H7 (cell line): ENCODE measurements around the gene FGF14. TPM values are rescaled to one million over a fixed set of nuclear protein-coding genes. Genes with fewer than 3 reads are reported as not detected.

Experiments used
- DNase-seq: peaks from one replicate; pipeline ENCODE4 v3.0.0; 2012
- H3K27me3 ChIP-seq: 2 replicates; pipeline ENCODE4 v1.6.0; 2011; ENCODE audit warnings: mild to moderate bottlenecking, low read length; ENCODE audit not compliant: control insufficient read depth, insufficient read depth
- H3K36me3 ChIP-seq: replicated peaks from 2 replicates; pipeline ENCODE4 v1.5.1; 2011; ENCODE audit warnings: low read length; ENCODE audit not compliant: control insufficient read depth, insufficient read depth
- H3K4me3 ChIP-seq: 2 replicates; pipeline ENCODE4 v1.5.1; 2011; ENCODE audit warnings: low read depth, mild to moderate bottlenecking, control low read depth, low read length, moderate library complexity; ENCODE audit not compliant: insufficient read depth
- total RNA-seq: library from RNA; depleted of rRNA; stranded (reverse); fragments of >200 nt; shearing (Covaris generic); gene quantifications from 2 replicates; pipeline ENCODE4 v1.2.3, GENCODE V29; 2014

Gene FGF14
- total RNA-seq, 1 experiment from 2014 or later = 0.73 TPM

GRCh38 chr13:101746513-101746912, 655.3 kb downstream of the FGF14 start:
- Histone ChIP-seq H3K4me3 (no peak overlapping the region), H3K27me3 (no peaks in the 10 kb centered on the region), H3K36me3 (no peaks in the 10 kb centered on the region)
- no peak for DNase-seq

DNA sequence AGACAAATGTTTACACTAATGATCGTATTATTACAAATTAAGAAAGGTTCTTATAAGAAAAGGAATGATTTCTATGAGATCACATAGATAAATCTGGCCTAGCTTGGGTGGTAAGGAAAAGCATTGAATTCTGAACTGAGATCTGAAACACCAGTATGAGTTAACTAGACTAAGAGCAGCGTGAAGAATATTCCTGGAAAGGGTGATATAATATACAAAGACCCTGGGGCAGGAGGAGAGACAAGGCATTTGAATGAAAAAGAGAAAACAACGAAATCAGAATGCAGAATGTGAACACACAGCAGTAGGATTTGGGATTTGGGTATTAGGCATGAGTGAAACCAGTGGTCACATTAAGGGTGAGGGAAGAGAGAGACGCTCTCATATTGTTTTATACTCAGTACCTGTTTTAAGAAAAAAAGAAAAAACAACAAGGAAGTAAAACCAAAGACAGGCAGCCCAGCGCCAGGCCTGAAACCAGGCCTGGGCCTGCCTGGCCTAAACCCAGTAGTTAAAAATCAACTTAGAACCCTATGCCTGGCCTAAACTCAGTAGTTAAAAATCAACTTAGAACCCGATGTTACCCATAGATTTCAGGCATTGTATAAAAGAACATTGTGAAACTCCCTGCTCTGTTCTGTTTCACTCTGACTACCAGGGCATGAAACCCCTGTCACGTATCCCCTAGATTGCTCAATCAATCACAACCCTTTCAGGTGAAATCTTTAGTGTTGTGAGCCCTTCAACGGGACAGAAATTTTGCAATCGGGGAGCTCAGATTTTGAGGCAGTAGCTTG, 662.3 kb downstream of the FGF14 start:
- Histone ChIP-seq H3K27me3 (no peaks in the 10 kb centered on the region), H3K4me3 (no peak overlapping the region)

GRCh38 chr13:101738336-101738735, 663.5 kb downstream of the FGF14 start:
- H3K4me3 ChIP-seq = no peak overlapping the region
- no peaks in the 10 kb centered on the region for H3K27me3 ChIP-seq
- no peak for DNase-seq
- no peaks in the 10 kb centered on the region for H3K36me3 ChIP-seq

More for the DNA sequence above, 662.3 kb downstream of the FGF14 start:
- no peaks in the 10 kb centered on the region for H3K36me3 ChIP-seq
- no peak for DNase-seq

- H3K4me3 ChIP-seq = no peak overlapping the region
- no peak for DNase-seq
- H3K27me3 ChIP-seq = no peaks in the 10 kb centered on the region
- H3K36me3 ChIP-seq = no peaks in the 10 kb centered on the region
Measured at GRCh38 chr13:101736566-101736965, 665.3 kb downstream of the FGF14 start.

GRCh38 chr13:101730420-101731000, 671.3 kb downstream of the FGF14 start:
- H3K36me3 ChIP-seq = no peaks in the 10 kb centered on the region
- DNase-seq = no peak
- H3K4me3 ChIP-seq = no peak overlapping the region
- H3K27me3 ChIP-seq = no peaks in the 10 kb centered on the region

GRCh38 chr13:101728615-101729014, 673.2 kb downstream of the FGF14 start:
- no peak overlapping the region for H3K4me3 ChIP-seq
- DNase-seq = no peak

GRCh38 chr13:101728021-101728420, 673.8 kb downstream of the FGF14 start:
- H3K36me3 ChIP-seq = no peaks in the 10 kb centered on the region
- no peaks in the 10 kb centered on the region for H3K27me3 ChIP-seq
- no peak for DNase-seq
- H3K4me3 ChIP-seq = no peak overlapping the region

More at GRCh38 chr13:101728615-101729014, 673.2 kb downstream of the FGF14 start:
- Histone ChIP-seq H3K27me3 (no peaks in the 10 kb centered on the region), H3K36me3 (no peaks in the 10 kb centered on the region)

DNA sequence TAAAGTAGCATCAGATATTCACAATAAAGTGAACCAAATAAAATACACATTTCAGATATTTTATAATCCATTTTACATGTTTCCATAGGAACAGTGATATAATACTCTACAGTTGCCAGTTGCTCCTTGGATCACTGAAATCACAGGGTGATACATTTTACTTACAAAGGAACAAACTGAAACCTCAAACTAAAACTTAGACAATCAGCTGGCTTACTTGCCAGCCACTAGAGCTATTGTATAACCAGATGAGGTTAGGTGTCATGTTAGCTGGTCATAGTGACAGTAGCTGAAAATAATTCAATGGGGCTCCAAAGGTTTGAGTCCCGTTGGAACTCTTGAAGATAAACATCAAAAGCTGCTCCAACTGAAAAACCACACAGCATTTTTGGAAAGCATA, 674.7 kb downstream of the FGF14 start:
- no peak for DNase-seq
- no peaks in the 10 kb centered on the region for H3K36me3 ChIP-seq
- no peak overlapping the region for H3K4me3 ChIP-seq
- no peaks in the 10 kb centered on the region for H3K27me3 ChIP-seq

GRCh38 chr13:101726681-101727080, 675.2 kb downstream of the FGF14 start:
- no peaks in the 10 kb centered on the region for H3K27me3 ChIP-seq
- no peak for DNase-seq
- H3K36me3 ChIP-seq = no peaks in the 10 kb centered on the region
- no peak overlapping the region for H3K4me3 ChIP-seq

GRCh38 chr13:101718496-101718895, 683.4 kb downstream of the FGF14 start:
- Histone ChIP-seq H3K36me3 (no peaks in the 10 kb centered on the region), H3K4me3 (no peak overlapping the region), H3K27me3 (no peaks in the 10 kb centered on the region)
- no peak for DNase-seq

DNA sequence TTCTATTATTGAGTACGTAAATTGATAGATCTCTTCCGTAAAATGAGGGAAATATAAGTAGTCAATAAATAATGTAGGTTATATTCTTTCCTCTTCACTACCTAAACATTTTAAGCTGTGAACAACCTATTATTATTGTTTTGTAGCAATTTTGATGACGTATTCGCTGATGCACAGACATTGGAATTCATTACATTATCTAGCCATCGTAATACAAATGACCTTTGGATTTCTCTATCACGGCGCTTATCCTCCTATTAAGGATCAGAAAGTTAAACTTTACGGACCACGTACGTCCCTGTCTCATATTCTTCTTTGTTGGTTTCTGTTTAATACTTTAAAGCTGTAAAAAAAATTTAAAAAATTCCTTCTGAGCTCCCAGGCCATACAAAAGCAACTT, 684.5 kb downstream of the FGF14 start:
- Histone ChIP-seq H3K27me3 (no peaks in the 10 kb centered on the region), H3K4me3 (no peak overlapping the region), H3K36me3 (no peaks in the 10 kb centered on the region)
- DNase-seq = no peak

GRCh38 chr13:101714195-101714594, 687.7 kb downstream of the FGF14 start:
- DNase-seq = no peak
- Histone ChIP-seq H3K36me3 (no peaks in the 10 kb centered on the region), H3K4me3 (no peak overlapping the region), H3K27me3 (no peaks in the 10 kb centered on the region)

- Histone ChIP-seq H3K36me3 (no peaks in the 10 kb centered on the region), H3K27me3 (no peaks in the 10 kb centered on the region), H3K4me3 (no peak overlapping the region)
- no peak for DNase-seq
Measured at GRCh38 chr13:101712026-101712348, 689.9 kb downstream of the FGF14 start.

DNA sequence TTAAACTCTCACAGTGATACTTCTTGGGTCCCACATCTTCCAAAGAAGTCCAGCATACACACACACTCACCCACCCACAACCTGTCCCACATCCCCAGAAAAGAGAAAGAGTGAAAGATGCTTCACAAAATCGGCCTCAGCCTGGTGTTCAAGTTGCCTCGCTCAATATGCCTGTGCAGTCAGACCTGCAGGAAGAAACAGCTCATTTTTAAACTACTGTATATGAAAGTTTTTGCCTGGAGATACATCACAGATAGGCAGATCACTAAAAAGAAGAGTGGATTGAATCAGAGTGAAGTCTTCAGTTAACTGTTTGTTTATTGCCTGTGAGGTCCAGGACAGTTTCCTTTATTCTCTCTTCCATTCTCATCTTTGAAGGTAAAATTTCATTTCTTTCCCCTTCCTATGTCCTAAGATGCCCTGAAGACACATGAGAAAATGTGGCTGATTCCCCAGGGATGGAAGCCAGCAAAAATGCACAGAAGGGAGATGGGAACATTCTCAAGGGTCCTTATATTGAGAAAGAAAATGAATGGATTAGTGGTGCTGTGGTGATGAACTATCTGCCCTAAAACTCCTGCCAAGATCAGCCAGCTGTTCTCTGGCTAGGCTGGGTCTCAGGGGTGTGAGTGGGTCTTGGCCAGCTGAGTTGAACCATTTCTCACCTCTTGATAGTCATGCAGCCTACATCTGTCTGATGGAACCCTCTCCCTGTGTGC, 690.4 kb downstream of the FGF14 start:
- no peak overlapping the region for H3K4me3 ChIP-seq
- H3K27me3 ChIP-seq = no peaks in the 10 kb centered on the region
- no peaks in the 10 kb centered on the region for H3K36me3 ChIP-seq
- no peak for DNase-seq

DNA sequence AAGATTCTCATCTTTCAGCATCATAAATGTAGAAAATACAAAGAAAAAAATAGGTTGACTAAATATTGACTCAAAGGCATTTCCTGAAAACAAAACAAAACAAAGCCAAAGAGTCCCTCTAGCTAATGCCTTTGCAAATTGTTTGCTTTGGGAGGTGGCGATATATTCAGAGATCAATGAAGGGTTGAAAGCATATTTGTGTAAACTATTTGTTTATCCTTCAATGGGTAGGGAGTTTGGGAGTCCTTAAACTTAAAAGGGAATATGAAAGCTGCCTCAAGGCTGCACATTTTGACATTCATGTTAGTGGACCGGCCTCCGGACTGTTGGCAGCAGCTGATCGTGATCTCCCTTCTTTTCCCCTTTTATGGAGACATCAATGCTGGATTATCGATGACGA, 691.9 kb downstream of the FGF14 start:
- no peak overlapping the region for H3K4me3 ChIP-seq
- H3K36me3 ChIP-seq = no peaks in the 10 kb centered on the region
- DNase-seq = no peak
- H3K27me3 ChIP-seq = no peaks in the 10 kb centered on the region
